GM10266 (cell line): ENCODE results near the gene XXYLT1.

ENCODE experiments used
- DNase-seq: peaks from one replicate; pipeline ENCODE4 v3.0.0; 2012; ENCODE audit errors: extremely low spot score
- CTCF ChIP-seq: IDR thresholded peaks from 2 replicates; pipeline ENCODE4 v1.5.1; 2012; ENCODE audit warnings: mild to moderate bottlenecking, low read depth; ENCODE audit not compliant: control insufficient read depth, insufficient read depth; ENCODE audit errors: missing control alignments

XXYLT1 gene

GRCh38 chr3:195036574-195036973 lies 234.4 kb downstream of the XXYLT1 start:
- no peak for DNase-seq
- TF ChIP-seq CTCF, result no peak

- no peak for DNase-seq
- TF ChIP-seq CTCF, result no peak
These were observed 234.8 kb downstream of the XXYLT1 start for GRCh38 chr3:195036203-195036505.

- TF ChIP-seq CTCF, result peak; percentile 44
- DNase-seq, result no peak
These were observed 235.4 kb downstream of the XXYLT1 start for GRCh38 chr3:195035345-195036202.

- no peak for TF ChIP-seq CTCF
- DNase-seq, result no peak
These were observed 236.4 kb downstream of the XXYLT1 start for GRCh38 chr3:195034541-195034940.

- no peak for DNase-seq
- TF ChIP-seq CTCF, result no peak
These were observed 236.9 kb downstream of the XXYLT1 start for GRCh38 chr3:195034101-195034500.

- TF ChIP-seq CTCF, result no peak
- no peak for DNase-seq
These were observed 237.3 kb downstream of the XXYLT1 start for GRCh38 chr3:195033531-195034091.

GRCh38 chr3:195032955-195033354 lies 238.0 kb downstream of the XXYLT1 start:
- no peak for TF ChIP-seq CTCF
- DNase-seq, result no peak
